Activated CD8-positive, alpha-beta memory T cell treated with anti-CD3 and anti-CD28 coated beads for 4 hours (primary cell): Measurements from ENCODE around the gene MTARC2.
A peak's percentile ranks its signal among the peaks of the same experiment; 100 is the strongest.

Experiments
- DNase-seq, 2 donors: peaks; one replicate each; pipeline ENCODE4 v3.0.0-alpha.2; 2020; ENCODE audit warnings: low read depth in 2 of 2

The MTARC2 gene

DNA sequence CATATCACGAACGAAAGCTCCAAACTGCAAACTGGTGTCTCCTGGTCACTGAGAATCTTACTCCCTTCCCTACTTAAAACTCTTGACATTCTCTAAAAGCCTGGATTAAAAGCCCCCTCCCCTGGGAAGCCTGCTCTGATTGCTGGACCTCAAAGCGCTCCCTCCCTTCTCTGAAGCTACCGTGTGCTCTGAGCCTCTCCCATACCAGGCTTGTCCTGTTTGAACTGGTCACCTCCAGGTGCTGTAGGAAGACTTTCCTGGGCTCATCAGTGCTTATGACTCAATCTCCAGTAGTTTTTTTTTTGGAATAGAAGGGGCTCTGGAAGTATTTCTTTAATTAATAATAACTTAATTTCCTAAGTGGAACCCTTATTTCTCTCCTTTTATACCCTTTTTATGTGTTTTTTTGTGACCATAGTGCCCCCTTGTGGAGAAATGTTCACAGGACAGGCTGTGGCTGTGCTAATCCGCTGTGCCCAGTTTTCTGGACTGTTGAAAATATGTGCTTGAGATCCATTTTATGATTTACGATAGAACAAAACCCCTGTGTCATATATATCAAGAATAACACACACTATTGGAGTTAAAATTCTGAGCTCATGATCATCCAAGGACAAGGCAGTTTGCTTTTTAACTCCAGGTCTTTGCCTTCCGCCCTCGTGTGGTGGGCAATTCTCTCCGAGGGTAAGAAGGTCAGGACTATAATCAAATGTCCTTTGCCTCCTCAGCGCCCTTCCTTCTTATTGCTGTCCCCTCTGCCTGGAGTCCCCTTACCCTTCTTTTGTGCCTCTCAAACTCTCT is 55.5 kb downstream of the MTARC2 start:
- DNase-seq: no peak

DNA sequence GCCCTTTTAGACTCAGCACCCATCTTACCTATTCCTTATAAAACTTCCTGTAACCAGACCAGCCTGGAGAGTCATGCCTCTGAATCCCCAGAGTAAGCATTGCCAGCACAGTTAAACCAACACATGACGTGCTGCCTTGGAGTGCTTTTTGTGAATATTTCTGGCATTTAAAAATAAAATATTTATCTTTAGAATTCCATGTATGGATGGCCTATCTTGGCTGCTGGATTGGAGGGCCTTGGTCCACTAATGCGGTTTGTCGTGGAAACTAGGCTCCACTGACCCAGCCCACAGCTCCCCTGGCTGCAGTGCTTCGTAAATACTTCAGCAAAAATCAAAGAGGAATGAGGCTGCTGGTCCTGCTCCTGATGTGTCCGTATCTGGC is 56.1 kb downstream of the MTARC2 start:
- no peak for DNase-seq

DNA sequence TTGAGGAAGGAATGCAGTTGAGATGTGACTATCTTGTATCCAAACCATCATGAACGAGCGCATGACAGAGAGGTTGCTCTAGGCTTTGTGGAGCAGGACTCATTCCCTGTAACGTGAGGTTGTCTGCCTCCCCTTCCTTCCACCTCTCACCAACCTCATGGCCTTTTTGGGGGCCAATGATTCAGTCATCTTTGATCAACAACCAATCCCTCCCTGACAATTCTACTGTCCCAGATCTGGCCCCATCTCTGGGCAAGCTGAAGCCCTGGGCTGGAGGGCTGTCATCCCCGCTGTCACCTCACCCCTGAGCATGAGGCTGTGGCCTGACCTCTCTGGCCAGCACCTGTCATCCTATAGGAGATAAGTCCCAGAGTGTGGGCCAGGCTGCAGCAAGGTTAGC is 58.3 kb downstream of the MTARC2 start:
- DNase-seq: no peak

DNA sequence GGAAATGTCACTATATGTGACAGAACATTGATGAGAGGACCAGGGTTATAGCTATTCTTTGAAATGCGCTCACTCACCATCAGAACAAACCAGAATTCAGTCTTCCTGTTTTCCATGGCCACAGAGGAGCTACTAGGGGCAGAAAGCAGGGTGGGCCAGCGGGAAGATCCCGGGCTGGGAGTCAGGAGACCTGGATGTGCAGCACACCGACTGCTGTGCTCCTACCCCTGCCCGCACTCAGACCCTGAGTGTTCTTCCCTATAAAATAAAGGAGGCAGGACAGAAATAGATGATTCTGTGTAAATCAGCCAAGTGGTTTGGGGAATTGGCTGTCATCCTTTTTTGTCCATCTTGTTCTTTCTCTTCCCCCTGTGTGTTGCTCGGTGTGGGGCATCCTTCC is 59.6 kb downstream of the MTARC2 start:
- DNase-seq: no peak

DNA sequence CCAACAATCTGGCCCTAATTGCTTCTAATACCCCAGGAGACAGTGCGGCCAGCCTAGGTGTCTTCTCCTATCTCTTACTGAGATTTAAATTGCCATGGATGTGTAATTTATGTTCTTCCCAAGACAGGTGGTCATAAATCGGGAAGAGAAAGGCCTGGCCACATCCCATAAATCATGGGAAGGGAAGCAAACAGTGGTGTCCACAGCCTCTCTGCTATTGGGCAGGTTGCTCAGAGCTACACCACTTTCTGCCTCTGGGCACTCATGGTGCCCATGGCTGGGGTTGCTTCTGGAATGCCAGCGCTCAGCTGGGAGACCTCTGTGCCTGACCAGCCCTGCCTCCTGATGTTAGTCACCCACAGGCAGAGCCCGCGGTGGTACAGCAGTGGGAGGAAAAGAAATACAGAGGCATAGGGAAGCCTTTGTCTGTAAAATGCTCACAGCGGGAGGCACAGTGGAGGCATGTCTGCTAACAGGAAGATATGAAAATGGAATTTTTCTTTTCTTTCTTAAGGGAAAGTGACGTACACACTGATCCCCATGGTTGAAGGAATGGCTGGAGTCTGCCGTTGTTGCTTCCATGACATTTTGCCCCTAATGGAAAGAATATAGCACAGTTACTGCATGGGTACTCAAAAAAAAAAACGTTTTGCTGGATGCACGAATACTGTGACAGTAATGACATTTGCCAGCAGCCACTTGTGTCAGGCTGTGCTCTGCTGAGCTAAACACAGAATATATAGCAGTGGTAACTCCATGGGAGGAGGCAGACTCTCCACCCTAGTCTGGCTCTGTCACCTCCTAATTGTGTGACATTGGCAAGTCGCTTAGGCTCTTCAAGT is 60.4 kb downstream of the MTARC2 start:
- no peak for DNase-seq

DNA sequence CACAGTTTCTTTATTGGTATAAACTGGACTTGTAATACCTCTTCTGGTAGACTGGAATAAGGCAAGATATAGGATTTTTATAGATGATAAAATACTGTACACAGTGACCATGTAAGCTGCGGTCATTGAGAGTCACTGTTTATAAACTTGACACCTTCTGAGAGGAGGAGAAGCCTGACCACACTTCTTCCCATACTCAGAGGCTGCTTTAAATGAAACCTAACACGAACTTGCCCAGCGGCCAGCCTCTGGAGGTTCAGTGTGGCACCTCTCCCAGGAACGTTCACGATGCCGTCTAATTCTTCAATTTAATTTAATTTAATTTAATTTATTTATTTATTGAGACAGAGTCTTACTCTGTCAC is 61.0 kb downstream of the MTARC2 start:
- DNase-seq: no peak

DNA sequence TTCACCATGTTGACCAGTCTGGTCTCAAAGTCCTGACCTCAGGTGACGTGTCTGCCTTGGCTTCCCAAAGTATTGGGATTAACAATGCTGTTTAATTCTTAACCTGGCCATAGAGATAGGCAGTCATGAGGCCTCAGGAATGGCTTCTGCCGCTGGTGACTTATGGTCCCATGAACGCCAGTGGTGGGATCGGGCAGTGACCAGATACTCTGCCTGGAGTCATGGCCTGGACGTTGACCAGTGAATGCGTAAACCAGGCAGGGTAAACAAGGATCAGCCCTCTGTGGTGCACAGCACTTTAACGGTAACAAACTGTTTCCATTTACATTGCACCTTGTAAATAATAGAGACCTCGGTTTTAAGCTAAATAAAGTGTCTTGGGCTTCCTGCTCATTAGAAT is 61.6 kb downstream of the MTARC2 start:
- DNase-seq: no peak

DNA sequence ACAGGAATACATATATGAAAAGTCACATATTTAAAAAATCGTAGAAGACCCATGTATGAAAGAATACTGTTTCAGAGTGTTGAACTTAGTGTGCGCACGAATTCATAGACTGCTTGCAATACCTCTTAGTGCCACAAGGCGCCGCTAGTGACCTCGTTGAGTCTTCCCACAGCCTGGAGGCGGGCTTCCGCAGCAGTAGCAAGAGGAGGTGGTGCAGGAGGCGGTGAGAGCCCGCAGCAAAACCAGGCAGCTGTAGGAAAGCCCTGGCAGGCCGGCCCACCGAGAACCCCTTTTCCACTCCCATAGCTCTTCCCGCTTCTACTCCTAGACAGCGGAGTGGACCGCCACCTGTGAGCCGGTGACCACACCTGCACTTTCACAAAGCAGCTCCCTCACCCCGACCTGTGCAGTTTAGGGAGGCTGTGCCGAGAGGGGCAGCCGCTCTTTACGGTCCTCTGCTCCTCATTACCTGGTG is 62.1 kb downstream of the MTARC2 start:
- peak; percentile 38 to 43 for DNase-seq

DNA sequence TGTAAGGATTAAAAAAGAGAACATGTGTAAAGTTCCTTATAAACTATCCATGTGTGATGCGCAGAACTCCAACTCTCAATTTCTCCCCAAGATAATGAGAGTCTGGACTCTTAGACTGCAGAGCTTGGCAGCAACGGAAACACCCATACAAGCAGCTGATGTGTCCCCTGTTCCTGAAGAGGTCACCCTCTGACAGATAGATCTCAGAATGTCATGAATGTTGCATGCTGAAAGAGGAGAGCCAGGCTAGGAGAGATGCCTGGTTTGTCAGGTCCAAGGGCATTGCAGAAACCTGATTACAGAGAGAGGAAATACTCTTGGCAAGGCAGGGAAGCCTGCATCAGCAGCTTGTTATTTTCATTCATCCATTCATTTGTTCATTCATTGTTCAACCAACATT is 62.8 kb downstream of the MTARC2 start:
- no peak for DNase-seq

DNA sequence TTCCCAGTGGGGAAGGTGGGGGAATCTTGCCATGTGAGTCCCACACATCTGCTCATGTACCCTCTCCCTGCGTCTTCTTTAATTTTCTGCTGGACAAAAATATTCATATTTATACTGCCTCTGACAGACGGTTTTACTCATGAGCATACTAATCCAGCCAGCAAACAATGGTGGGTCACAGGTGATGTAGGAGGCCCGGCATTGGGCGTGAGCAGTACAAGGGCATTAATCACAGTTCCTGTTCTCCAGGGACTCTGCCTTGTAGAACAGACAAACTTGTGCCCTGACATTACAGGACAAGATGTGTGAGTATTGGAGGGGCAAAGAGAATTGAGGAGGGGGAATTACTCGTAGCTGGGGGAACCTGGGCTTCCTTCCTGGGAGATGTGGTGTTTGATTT is 63.6 kb downstream of the MTARC2 start:
- no peak for DNase-seq

DNA sequence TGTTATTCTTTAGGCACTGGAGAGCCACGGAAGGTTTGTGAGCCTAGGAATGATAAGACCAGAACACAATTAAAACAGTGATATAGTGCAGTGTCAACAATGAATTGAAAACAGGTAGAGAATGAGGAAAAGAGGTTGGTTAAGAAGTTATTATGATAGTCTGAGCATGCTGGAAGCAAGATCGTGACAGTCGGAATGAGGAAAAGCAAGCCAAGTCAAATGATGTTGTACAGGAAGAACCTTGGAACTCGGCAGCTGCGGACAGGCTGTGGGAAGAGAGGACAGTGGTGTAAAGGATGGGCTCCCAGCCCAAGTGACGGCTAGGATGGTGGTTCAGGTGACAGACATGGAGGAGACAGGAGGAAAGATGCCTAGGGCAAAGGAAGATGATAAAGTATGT is 64.2 kb downstream of the MTARC2 start:
- DNase-seq: no peak

DNA sequence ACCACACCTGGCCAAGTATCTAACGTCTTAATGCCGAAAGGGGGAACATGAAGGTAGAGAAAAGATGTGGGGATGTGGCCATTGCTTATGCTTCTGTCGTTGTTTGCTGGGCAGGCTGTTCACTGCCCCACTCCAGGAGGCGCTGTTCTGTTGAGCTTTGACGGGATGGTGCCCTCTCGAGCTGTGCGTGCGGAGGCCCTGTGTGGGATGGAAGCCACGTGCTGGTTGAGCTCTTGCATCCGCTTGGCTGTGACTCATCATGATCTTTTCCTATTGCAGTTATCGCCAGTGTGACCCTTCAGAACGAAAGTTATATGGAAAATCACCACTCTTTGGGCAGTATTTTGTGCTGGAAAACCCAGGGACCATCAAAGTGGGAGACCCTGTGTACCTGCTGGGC is 64.9 kb downstream of the MTARC2 start:
- DNase-seq: no peak

DNA sequence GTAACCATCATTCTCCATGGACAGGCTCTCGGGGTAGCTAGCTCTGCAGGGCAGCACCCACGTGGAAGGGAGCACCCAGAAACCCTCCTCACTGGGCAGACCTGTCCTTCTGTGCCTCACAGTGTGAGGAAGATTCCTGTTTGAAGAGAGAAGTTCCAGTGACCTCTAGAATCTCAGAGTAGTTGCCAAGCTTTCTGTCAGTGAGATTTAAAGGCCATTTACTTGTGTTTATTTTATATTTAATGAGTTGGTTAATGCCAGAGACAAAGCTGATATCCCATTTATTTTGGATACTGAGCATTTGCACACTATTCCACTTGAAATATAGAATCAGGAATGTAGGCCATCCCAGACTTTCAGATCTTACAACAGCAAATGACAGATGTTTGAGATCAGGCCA is 67.3 kb downstream of the MTARC2 start:
- no peak for DNase-seq

DNA sequence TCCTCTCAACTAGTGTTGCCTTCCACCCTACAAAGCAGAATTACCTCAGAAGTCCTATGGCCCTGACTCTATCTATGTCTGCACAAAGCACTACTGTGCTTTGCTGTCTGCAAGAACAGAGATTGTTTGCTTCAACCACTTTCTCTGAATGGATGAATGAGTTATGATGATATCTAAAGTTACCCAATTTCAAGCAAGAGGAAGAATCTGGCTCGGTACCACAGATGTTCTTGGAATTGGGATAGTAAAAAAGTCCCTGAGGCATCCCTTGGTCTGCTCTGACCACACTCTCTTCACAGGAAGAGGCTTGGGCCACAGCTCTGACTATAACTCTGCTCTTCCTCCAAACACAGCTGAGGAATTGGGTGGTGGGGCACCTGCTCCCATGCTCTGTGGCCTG is 69.8 kb downstream of the MTARC2 start:
- no peak for DNase-seq

DNA sequence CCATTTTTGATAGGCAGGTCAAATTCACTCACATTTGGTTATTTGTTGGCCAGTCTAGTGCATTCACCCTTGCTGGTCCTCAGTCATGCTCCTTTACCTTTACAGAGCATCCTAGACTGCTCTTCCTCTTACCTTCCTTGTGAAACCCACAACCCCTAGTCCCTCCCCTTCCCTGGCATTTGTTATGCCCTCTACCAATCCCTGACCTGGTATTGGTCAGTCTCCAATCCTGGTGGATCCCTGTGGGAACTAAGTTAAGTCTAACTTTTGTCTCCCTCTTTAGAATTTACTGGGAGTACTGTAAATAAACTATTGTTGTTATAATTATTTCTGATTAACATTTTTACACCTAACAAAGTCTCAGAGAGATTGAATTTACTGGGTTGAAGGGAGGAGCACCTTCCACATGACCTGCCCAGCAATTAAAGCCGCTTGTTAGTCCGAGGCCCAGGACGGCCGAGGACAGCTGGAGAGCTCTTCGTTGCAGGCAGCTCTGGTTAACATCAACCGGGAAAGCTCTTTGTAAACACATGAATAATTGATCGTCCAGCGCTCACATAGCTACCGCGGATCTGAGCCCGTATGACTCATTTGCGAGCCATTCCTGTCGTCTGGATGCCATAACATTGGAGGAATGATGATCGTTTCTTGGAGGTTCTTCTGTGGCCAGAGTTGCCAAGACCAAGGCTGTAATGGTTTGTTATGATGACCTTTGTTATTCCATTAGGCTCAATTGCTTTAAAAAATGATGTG is 70.5 kb downstream of the MTARC2 start:
- no peak for DNase-seq

DNA sequence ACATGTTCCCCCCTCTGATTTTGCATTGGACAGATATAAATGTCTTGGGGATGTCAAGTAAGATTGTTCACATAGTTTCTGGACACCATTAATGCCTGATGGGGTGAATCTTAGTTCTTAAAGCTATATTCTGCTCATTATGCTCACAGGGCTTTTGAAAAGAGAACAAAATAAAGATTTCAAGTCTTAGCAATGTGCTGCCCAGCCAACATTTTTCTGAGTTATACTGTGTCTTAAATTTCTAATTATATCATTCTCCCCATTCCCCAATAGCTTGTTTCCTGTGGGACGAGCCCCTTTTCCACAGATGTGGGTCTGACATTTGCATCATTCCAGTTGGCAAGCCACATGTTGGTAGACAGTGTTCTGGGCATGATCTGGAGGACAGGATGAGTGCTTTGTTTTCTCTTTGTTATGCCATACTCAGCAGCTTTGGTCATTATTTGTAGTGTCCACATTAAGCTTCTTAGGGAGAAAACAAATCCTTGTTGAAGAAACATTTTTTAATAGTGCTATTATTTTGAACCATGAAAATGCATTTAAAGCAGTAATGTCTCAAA is 71.4 kb downstream of the MTARC2 start:
- DNase-seq: no peak

DNA sequence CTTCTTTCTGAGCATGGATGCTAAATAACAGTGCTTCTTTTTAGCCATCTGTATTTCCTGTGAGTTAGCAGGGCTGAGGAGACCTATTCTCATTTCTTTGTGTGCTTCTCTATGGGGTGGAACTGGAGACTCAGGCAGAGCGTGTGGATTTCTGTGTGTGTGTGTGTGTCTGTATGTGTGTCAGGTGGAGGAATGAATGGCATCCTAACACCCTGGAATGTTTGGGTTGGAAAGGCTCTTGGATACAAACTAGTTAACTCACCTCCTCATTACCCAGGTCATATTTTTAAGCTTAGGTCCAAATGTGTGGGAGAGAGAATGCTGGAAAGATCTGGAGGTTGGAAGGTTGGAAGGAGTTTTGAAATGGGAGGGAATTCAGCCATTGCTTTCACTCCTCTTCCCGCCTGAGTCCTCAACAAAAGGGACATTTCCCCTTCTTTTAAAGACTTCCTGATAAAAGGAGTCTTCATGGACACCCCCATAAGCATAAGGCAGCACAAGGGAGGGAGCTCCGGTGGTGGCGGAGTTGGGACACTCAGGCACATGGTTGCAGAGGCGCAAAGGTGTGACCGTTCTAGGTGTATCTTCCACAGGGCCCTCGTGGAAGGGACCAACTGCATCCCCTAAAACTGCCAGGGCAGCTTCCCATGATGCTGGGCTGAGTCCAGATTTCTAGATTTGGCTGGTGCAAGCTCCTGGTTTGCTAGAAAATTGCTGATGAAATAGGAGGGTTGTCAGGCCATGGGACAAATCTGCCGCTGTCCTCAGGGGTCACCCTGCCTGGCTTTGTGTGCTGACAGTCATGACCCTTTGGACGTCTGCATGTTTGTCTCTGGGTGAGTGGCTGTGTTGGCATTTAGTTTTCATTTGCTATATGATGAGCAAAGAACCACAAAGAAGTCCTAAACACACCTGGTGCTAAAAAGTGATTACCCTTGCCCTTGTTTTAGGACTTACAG is 76.2 kb downstream of the MTARC2 start:
- no peak for DNase-seq

DNA sequence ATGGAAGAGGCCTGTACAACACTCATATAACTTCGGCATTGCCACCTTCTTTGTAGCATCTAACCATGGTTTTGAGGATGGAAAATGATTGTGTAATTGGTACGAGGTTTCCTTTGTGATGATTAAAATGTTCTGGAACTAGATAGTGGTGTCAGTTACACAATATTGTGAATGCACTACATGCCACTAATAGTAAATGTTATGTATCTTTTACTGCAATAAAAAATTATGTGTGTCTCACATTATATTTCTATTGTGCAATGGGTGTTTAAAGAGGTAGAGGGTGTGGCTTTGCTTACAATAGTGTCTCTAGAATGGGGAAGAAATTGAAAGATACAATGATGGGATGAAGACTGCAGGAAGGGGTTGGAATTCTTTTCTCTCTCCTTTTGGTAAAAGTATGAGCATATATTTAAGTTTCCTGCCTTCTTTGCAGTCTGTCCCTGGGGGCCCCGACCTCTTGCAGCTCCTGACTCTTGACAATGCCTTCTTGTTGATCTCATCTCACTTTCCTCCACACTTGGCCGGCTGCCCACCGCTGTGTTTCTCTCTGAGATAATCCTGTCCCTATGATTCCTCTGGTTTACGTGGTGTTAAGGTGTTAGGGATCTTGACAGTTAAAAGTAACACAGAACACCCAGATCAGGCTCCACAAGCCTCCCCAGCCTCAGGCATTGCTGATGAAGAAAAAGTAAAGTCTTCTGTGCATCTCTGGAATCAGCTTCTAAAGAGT is 77.9 kb downstream of the MTARC2 start:
- no peak for DNase-seq

DNA sequence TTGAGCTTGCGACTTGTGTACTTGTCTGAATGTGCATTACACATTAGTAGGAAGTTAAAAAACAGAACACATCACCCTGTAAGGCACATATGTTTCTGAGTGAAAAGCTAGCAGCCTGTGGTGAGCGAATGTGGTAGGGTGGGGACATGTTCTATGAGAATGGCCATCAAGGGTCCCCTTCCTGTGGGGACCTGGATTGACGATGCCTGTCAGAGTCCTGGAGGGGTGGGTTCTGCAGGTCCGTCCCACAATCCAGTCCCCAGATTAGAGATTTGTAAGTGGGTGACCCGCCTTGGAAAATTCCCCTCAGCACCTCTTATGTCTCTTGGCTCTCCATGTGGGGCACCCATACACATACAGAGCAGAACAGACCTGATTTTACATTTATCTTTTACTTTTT is 78.6 kb downstream of the MTARC2 start:
- no peak for DNase-seq

DNA sequence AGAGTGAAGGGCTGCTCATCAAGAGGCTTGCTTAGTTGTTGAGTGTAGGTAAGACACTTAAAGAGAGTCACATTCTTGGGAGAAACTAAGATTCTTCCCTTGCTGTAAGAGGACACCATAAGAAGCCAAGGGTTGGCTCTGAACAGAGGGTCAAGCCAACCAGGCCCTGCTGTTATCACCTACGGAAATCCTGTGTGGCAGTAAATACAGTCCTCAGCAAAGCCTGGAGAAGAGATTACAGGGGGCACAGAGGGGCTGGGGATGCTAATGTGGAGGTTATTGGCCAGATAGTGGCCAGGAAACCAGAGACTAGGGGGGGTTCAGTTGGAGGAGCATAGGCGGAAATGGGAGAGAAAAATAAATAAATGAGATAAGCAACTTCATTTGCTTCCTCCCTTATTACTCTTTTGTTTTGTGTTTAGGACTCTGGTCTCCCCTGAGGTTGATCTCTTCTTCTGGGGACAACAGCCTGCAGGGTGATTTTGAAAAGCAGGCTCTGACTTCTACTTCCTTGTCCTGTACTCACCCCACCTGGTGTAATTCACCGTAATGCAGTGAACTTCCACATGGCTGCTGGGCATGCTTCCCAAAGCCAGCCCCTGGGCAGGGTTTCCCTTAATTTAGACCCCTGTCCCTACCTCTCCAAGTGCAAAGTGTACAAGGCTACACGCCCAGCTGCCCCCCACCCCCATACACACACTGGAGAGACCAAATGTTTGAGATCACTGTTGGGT is 79.5 kb downstream of the MTARC2 start:
- no peak for DNase-seq
